SW480 (cell line): ENCODE results near the gene KCNMA1.

ENCODE experiments used
- DNase-seq: peaks from one replicate; pipeline ENCODE4 v3.0.0-alpha.2; 2016; ENCODE audit warnings: low spot score

The KCNMA1 gene

DNA sequence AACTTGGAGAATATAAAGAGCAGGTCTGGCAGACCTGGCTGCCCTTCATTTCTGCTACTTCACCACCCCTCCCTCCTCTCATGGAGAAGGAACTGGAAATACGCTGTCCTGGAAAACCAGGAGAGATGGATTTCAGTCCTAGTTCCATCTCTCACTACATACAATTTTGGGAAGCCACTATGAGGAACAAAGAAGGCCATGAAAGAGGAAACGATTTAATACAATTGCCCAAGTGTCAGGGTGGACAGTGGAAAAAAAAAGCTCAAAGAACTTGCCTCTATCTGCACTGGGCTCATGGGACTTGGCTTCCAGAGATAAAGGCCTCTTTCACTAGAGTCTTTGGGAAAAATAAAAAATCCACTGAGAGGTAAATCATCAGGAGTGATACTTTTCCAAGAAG lies 561.7 kb downstream of the KCNMA1 start:
- no peak for DNase-seq

DNA sequence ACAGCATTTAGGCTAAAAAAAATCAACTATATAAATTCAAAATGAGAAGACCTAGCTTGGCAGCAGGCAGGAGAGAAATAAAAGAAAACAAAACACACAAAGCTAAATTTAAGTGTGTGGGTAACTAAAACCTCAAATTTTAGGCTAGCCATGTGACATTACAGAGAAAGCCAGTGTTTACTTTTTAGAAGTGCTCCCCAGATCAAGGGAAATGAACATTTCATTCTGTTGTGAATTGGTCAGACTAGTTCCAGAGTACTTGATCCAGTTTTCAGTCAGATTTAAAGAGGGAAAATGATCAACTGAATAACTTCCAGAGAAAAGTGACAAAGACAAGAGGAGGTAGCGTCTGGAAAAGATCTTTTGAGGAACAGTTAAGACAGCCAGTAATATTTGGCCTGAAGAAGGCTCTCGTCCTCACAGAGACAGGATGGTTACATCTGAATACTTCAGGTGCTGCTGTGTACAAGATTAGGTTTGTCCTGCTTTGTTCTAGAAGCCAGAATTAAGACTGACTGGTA lies 563.4 kb downstream of the KCNMA1 start:
- DNase-seq = no peak

DNA sequence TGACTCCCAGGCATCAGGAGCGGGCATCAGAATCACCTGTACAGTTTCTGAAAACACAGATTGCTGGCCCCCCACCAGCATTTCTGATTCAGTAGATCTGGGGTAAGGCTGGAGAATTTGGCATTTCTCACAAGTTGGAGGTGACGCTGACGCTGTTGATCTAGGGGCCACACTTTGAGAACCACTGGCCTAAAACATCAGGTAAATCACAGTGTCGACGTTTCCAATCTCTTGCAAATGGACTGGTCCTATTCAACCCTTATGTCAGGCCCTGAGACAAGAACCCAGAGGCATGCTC lies 564.0 kb downstream of the KCNMA1 start:
- no peak for DNase-seq

DNA sequence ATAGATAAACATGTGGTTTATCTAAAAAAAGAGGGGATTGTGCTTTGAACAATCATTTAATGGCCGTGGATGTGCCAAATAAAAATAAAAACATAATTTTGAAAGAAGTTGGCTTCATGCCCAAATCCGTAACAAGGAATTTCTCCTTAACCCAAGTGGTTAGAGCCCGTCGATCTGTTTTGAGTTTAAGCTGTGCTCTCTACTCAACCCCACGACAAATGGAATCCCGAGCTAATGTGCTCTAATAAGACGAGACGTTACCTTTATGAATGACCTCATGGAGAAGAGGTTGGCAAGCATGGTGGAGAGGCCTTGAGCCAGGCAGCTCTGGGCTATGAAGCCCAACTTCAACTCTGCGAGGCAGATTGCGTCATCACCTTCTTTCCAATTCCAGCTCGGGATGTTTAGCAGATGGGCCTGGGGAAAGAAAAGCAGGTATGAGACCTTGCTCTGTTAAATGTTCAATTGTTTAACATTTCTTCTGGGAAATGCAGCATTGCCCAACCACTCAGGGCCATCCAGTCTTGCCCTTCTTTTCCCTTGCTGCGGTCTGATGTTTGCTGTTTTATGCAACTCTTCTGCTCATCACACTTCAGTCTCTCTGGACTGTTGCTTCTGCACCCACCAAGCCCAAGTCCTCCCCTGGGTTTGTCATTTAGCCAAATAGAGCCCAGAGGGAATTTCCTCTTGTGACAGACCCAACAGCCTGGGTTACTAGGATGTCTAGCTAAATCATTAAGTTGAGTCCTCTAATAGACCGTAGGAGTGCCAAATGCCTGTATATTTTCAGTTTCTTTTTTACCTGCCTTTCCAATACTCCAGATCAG lies 564.6 kb downstream of the KCNMA1 start:
- DNase-seq = no peak

DNA sequence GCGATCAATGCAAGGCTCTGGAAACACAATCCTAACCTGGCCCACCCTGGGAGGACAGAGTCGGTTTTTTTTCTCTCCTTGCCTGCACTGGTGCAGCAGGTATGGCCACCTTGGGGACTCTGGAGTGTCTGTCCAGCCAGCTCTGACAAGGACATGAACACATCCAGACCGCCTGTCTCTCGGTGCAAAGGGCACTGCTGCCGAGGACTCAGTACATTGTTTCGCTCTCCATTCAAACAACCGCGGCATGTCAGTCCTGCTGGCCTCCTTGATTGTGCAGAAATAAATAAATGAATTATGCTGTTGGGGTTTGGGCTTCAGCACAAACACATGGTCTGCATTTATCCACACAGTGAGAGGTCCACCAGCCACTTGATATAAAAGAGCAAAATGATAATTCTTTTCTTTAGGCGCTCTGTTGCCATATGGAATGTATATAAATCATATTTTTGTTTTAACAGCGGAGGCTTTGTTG lies 565.2 kb downstream of the KCNMA1 start:
- no peak for DNase-seq

DNA sequence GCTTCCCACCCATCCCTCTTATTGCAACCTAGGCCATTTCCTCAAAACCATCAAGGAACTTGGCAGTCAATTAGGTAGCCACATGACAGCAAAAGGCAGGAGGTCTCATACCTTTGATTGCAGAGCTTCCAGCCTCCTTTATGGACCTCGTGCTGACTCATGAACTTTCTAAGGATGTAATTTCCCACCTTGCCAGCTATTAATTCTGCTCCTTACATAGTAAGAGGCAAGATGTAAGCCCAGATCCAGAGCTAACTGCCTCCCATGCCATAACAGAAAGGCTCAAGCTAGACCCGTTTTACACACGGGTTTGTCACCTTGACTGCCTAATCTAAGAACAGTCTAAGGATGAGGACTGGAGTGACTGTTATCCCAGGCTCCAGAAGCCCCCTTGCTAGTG lies 565.7 kb downstream of the KCNMA1 start:
- DNase-seq = no peak

DNA sequence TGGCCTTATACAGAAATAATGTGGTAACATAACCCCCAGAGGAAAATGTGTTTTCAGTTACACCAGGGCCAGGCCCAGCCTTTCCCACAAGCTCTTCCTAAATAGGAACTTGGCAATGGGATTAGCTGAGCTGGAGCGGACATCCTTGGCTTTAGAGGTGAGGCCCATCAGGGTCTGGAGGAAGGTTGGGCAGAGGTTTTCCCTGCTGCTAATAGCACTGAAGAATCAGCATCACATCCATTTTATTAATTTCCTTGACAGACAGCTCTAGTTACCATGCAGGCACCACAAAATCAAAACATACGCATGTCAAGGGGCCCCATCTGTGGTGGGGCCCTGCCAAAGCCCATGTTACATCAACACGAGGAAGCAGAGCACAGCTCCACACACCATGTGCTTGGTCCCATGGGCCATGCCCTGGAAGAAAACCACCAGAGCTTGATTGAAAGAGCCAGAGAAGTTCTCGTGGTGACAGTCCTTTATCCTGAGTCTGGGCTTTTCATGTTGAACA lies 566.6 kb downstream of the KCNMA1 start:
- no peak for DNase-seq

DNA sequence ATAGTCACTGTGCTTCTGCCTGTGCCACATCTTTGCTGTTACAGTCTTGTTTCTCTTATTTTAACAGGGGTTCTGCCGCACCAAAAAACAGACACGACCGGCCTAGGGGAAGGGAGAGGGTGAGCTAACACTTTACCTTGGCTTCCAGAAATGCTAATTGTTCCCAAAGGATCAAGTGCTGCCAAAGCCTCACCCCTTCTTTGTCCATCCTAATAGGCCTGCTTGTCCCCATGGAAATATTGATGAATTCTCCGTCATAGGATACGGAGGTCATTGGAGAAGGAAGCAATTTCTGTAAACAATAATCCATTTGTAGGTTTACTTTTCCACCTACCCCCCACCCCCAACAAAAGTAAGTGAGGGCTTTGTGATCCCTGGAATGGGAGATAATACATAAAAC lies 567.3 kb downstream of the KCNMA1 start:
- no peak for DNase-seq

DNA sequence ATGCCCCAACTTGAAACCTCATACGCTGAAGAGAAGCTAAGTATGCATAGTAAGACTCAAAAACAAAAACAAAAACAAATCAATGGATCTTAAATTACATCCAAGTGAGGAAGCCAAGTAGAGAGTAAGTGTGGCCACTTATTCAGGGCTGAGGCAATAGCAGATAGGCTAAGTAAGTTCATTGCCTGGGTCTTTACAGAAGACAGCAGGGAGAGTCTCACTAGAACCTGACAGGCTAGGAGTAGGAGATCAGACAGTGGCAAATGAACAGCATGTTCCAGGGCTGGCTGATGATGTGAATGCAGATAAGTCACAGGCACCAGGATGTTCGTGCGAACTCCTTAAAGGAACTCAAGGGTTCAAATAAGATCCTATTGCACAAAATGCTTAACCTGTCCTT lies 568.6 kb downstream of the KCNMA1 start:
- DNase-seq = no peak

DNA sequence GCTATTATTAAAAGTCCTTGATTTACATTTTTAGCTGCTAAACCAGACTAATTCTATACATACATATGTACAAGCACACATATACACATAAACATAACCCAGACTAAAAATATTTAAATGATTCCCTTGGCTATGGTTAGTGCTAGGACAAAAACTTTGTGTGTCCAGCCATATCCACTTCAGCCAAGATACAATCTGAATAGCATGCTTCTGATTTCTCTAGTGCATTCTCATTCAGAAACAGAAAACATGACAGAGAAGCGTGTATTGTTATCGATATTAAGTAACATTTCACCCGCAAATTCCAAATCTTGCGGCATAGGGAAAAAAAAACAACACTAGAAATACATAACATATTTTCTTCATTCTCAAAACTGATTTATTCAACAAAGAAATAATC lies 569.3 kb downstream of the KCNMA1 start:
- DNase-seq = no peak

DNA sequence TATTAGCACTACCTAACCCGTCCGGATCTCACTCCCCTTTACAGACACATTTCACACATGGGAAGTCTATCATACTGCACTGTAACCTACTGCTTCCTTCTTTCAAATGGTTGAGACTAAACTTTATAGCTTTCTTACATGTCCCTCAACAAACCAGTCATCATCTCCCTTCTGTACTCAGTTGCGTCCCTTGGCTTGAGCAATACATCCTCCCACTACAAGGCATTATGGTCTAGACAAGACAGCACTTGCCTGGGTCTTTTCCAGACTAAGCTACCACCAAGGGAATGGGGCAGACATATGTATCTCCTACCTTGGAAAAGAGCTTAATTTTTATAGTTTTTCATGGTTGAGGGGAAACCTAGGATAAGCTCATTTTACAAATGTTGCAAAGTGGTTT lies 575.2 kb downstream of the KCNMA1 start:
- DNase-seq = no peak

DNA sequence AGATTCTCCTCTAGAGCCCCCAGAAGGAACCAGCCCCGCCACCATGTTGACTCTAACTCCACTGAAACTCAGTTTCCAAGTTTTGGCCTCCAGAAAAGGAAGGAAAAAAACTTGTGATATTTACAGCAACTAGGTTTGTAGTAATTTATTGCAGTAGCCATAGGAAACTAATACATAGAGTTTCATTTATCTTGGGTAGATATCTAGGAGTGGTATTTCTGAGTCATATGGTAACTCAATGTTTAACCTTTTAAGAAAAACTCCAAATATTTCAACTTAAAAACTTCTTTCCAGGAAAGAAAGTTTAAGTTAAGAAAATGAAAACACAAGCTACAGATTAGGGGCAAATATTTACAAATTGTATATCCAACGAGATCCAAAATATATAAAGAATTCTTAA lies 576.7 kb downstream of the KCNMA1 start:
- DNase-seq = no peak

DNA sequence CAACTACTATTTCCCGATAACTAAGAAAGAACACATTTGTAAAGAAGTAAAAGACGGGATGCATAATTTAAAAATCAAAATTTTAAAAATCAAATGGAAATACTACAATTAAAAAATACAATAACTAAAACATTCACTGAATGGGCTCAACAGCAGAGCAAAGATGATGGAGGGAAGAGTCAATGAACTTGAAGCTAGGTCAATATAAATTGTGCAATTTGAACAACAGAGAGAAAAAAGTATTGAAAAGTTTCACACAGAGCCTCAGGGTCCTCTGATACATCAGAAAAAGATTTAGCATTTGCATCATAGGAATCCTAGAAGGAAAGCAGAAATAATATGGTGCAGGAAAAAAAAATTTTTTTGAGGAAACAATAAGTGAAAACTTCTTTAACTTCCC lies 581.0 kb downstream of the KCNMA1 start:
- no peak for DNase-seq

DNA sequence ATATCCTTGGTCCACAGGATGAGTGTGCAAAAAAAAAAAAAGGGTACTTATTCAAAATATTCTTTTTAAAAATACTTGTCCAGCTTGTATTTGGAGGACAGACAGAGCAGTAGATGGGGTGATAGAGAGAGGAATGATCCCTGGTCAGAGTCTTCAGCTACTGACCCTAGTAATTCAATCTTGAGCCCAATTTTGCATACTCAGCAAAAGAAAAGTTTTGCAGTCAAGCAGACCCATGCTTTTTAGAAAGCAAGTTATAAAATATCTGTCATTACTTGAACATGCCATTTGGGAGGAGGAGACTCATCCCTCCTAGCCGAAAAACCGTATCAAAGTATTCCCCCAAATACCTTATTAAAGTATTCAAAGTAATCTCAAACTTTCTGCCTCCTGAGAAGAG lies 585.0 kb downstream of the KCNMA1 start:
- DNase-seq = no peak

DNA sequence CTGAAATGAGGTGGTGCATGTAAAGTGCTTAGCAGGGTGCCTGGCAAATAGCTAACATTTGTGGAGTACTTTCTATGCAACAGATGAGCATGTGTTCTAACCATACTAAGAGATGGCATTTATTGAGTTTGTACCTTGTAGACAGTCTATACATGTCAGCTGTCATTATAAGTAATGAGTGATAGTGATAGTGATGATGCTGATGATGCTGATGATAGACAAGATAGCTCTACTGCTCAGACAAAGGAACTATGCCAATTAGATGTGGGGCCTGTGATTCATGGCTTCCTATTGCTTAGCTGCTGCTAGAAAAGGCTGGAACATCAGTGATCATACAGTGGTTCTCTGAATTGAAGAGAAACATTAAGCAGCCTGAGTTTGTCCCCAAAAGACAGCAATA lies 585.8 kb downstream of the KCNMA1 start:
- no peak for DNase-seq

DNA sequence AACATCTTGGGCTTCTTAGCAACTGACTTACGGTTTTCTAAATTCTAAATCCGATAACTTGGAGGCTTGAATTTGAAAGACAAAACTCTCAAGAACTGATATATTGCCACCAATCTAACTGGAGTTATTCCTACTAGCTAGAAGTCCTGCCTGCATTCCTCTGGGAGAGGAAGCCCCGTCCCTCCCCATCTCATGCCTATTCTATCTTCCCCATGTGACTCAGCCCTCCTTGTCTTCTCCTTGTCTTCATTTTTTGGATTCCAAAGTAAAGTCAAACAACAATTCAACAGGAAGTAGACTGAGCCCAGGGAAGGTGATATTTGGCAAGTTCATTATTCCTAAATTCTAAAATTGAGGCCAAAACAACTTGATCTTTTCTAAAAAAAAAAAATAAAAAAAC lies 587.7 kb downstream of the KCNMA1 start:
- no peak for DNase-seq

DNA sequence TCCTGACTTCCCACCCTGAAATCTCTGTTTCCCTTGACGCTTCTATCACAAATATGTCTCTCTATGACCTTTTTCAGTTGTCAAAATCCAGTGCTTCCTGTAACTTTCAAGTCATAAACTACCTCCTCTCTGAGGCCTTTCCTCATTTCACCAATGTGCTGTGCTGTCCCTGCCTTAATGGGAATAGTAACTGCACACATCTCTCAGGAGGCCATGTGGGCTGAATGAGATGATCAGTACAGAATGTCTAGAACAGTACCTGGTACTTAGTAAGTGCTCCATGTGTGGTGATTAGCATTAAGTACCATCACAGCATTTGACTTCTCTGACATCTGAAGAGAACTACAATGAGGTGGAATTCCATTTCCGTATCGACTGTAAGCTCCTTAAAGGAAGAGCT lies 588.5 kb downstream of the KCNMA1 start:
- DNase-seq = no peak

DNA sequence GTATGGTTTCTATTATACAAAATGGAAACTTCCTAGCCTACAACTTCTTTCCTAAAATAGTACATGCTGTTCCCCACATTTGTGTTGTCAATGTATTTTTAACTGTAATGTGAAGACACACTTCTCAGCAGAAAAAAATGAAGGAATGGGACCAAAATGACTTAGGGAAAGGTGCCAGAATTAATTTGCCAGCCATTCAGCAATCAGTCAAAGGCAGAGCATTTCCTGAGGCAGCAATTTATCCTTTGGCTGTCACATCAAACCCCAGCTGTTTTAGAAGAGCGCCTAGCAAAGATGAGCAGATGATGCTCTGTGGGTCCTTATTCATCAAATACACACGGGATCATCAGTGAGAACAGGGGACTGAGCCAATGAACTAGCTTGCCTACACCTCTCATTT lies 592.5 kb downstream of the KCNMA1 start:
- no peak for DNase-seq

DNA sequence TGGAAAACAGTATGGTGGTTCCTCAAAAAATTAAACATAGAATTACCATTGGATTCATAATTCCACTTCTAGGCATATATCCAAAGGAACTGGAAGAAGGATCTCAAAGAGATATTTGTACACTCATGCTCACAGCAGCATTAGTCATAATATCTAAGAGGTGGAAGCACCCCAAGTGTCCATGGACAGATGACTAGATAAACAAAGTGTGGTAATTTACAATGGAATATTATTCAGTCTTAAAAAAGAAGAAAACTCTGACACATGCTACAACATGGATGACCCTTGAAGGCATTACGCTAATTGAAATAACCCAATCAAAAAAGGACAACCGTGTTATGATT lies 594.2 kb downstream of the KCNMA1 start:
- DNase-seq = no peak

DNA sequence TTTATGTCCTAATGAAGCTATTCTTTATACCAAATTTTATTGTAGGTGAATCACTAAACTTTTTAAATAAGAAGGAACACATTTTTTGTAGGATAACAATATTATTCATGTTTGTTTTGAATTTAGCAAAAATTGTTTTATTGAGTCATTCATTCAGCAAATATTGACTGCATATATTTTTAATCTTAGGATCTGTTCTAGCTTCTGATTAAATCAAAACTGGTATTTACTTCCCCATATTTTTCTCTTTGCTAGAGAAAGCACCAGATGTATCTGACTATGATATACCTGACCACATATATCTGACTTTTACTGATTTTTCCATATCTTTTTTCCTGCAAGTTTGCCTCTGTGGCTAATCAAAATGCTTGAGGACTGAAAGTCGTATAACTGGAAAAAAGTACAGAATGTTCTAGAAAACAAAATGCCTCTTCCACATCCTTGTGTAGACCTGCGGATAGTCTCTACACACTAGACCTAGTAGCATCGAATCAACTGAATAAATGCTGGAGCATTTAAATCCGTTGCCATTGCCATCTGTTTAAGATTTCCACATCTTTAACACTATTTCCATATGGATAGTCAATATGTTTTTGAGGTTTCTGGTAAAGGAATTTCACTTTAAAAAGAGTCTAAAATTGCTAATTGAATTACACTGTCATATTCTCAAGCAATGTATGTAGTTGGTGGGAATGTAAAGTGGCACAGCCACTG lies 594.7 kb downstream of the KCNMA1 start:
- no peak for DNase-seq

DNA sequence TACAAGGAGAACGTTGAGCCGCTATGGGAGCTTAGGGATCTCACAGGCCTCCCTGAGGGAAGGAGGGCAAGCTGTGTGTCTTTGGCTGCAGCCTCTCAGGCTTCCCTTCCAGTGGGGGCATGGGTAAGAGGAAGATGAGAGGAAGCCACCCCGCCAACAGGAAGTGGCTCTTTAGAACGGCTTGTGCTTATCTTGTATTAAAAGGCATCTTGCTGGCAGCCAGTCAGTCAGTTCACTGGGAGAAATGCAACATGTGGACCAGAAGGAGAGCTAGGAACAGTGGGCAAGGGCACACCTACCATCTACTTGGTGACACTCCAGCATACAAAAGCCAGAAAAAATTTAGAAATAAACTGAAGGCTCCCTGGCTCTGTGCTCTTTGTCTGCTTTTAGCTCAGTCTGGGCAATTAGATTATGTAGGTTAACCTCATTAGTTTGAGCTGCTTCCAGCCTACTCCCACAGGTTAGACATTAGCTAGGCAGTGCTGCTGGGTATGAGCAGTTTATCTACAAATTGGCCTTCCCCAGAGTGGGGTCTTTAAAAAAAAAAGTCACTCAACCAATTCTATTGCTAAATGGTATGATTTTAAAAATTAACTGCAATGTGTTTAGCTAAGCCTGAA lies 595.9 kb downstream of the KCNMA1 start:
- no peak for DNase-seq

DNA sequence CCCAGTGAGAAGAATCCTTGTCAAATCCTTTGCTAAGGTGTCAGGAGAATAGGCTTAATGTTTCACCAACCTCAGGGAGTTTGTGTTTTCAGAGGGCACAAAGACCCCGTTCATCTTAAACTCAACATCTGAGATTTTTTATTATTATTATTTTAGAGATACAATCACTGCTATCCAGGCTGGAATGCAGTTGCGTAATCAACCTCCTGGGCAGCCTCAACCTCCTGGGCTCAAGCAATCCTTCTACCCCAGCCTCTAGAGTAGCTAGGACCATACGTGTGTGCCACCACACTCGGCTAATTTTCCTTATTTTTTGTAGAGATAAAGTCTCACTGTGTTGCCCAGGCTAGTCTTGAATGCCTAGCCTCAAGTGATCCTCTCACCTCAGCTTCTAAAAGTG lies 599.2 kb downstream of the KCNMA1 start:
- no peak for DNase-seq
